Measurements from ENCODE around the gene ZMYND19. TPM values are rescaled to one million over a fixed set of nuclear protein-coding genes. Genes with fewer than 3 reads are reported as not detected.

The ZMYND19 gene
- total RNA-seq, 4 donors from 2014 or later, result 26.1 to 40.5 (median 38.1) TPM

GRCh38 chr9:137621131-137621757 is 30.9 kb upstream of the ZMYND19 start:
- H3K4me3 ChIP-seq (ENCODE audit: low read depth, poor library complexity, severe bottlenecking), result no peak overlapping the region
- DNase-seq (ENCODE audit: low spot score in 2 of 2), result no peak
- intact Hi-C loops (cut with DNase I; ENCODE audit: low total_unique reads), result no loop called here
- TF ChIP-seq POLR2A (IDR thresholded peaks at IDR 0.05), result no peak
- TF ChIP-seq CTCF (IDR thresholded peaks at IDR 0.05), result no peak
- 48 to 49% methylated on average over 6 of the region's 6 CpGs for WGBS, 2 donors

- 73 to 75% methylated on average over 7 of the region's 7 CpGs for WGBS, 2 donors
- intact Hi-C loops (cut with DNase I; ENCODE audit: low total_unique reads), result no loop called here
- H3K4me3 ChIP-seq (ENCODE audit: low read depth, poor library complexity, severe bottlenecking), result no peak overlapping the region
- no peak for TF ChIP-seq POLR2A (IDR thresholded peaks at IDR 0.05)
- TF ChIP-seq CTCF (IDR thresholded peaks at IDR 0.05), result no peak
- DNase-seq (ENCODE audit: low spot score in 2 of 2), result no peak
Measured at GRCh38 chr9:137620581-137620980, 30.3 kb upstream of the ZMYND19 start.

- no peak overlapping the region for H3K4me3 ChIP-seq (ENCODE audit: low read depth, poor library complexity, severe bottlenecking)
- 48 to 56% methylated on average over 4 of the region's 4 CpGs for WGBS, 2 donors
- intact Hi-C loops (cut with DNase I; ENCODE audit: low total_unique reads), result no loop called here
Measured at GRCh38 chr9:137620048-137620405, 29.7 kb upstream of the ZMYND19 start.

GRCh38 chr9:137619240-137620047 is 29.1 kb upstream of the ZMYND19 start:
- TF ChIP-seq POLR2A (IDR thresholded peaks at IDR 0.05) (no peak), CTCF (IDR thresholded peaks at IDR 0.05) (no peak)
- intact Hi-C loops (cut with DNase I; ENCODE audit: low total_unique reads), result no loop called here
- no peak for DNase-seq (ENCODE audit: low spot score in 2 of 2)
- H3K4me3 ChIP-seq (ENCODE audit: low read depth, poor library complexity, severe bottlenecking), result peak overlapping the region; percentile 56
- 0 to 1% methylated on average over 25 to 52 of the region's 58 CpGs for WGBS, 2 donors

More at GRCh38 chr9:137620048-137620405, 29.7 kb upstream of the ZMYND19 start:
- DNase-seq (ENCODE audit: low spot score in 2 of 2), result no peak
- no peak for TF ChIP-seq CTCF (IDR thresholded peaks at IDR 0.05)
- no peak for TF ChIP-seq POLR2A (IDR thresholded peaks at IDR 0.05)

- peak; percentile 68 to 96 for DNase-seq (ENCODE audit: low spot score in 2 of 2)
- H3K4me3 ChIP-seq (ENCODE audit: low read depth, poor library complexity, severe bottlenecking), result peak within 1 kb of the TSS; percentile 62
- 1% methylated on average over 38 to 66 of the region's 94 CpGs for WGBS, 2 donors
- TF ChIP-seq CTCF (IDR thresholded peaks at IDR 0.05), result no peak
- no peak for TF ChIP-seq POLR2A (IDR thresholded peaks at IDR 0.05)
- intact Hi-C loops (cut with DNase I; ENCODE audit: low total_unique reads), result no loop called here
Measured at GRCh38 chr9:137618105-137619067, 28.1 kb upstream of the ZMYND19 start, which contains the start of gene EHMT1. Gene EHMT1, plus strand, starts transcription at chr9:137619005. Its CDS starts 24 bp downstream, at chr9:137619029.
